K562 (cell line): Measurements from ENCODE around the gene ATP13A1. TPM values are rescaled to one million over a fixed set of nuclear protein-coding genes. Genes with fewer than 3 reads are reported as not detected.

ENCODE experiments used
- ATAC-seq: fragments of 200-7000 bp; cut with Tn5 transposase; 3 replicates; pipeline ENCODE4 v1.9.1; 2020; ENCODE audit warnings: moderate library complexity
- BruUV-seq: library from RNA; stranded (reverse); fragments of 400-500 nt; replicated peaks from 2 replicates; lab custom pipeline; 2021; lab: Mats Ljungman, UMichigan
- CTCF ChIA-PET: fragments of 300-600 bp; formaldehyde crosslinking; extraction: SDS; loops from one replicate; lab custom pipeline; 2021; ENCODE audit warnings: low intra/inter-chr PET ratio; lab: Yijun Ruan, JAX
- POLR2A ChIA-PET: fragments of 300-600, 350-650 bp; sonication (Branson Sonifier 250); formaldehyde crosslinking; extraction: SDS; loops from one replicate; lab custom pipeline; 2021; ENCODE audit warnings: antibody characterized with exemption, inconsistent platforms; lab: Yijun Ruan, JAX
- DNase-seq, 4 experiments: peaks; one replicate each; pipeline versions ENCODE4 v3.0.0 to v3.0.0-alpha.2; 2011 to 2018; ENCODE audit warnings: low spot score in 3 of 4, mixed read lengths in 3 of 4; ENCODE audit errors: extremely low read depth in 1 of 4
- FAIRE-seq: peaks from 2 replicates; lab custom pipeline; 2011; peaks lifted over from hg19 to GRCh38; lab: Jason Lieb, UNC
- H2AFZ ChIP-seq: 2 replicates; pipeline ENCODE4 v1.6.0; 2011; ENCODE audit warnings: low read depth, low read length, control low read depth, inconsistent platforms
- H3K27ac ChIP-seq: fragments of 200-600 bp; 3 replicates; pipeline ENCODE4 v1.8.0; 2011; ENCODE audit warnings: low read depth, mild to moderate bottlenecking, control low read depth, inconsistent platforms, low read length, moderate library complexity, mixed read lengths; ENCODE audit errors: extremely low read depth
- H3K27me3 ChIP-seq, 2 experiments: fragments of 300-600 bp in 1 of 2; 2 replicates in 1 of 2; 3 replicates in 1 of 2; pipeline versions ENCODE4 v1.6.0 to v1.8.0; 2011; ENCODE audit warnings: inconsistent platforms in 2 of 2, low read length in 2 of 2, mild to moderate bottlenecking in 1 of 2, mixed read lengths in 1 of 2, moderate library complexity in 1 of 2; ENCODE audit not compliant: control insufficient read depth in 2 of 2, insufficient read depth in 2 of 2
- H3K36me3 ChIP-seq: fragments of 300-600 bp; 3 replicates; pipeline ENCODE4 v1.8.0; 2011; ENCODE audit warnings: mild to moderate bottlenecking, low read length, inconsistent platforms; ENCODE audit not compliant: control insufficient read depth, insufficient read depth
- H3K4me1 ChIP-seq, 2 experiments: fragments of 200-600 bp in 1 of 2; replicated peaks in 1 of 2; 2 replicates in 1 of 2; 3 replicates in 1 of 2; pipeline versions ENCODE4 v1.5.1 to v1.8.0; 2011; ENCODE audit warnings: inconsistent platforms in 2 of 2, low read length in 2 of 2, mild to moderate bottlenecking in 1 of 2, mixed read lengths in 1 of 2, moderate library complexity in 1 of 2; ENCODE audit not compliant: control insufficient read depth in 2 of 2, insufficient read depth in 2 of 2
- H3K4me2 ChIP-seq: 2 replicates; pipeline ENCODE4 v1.6.1; 2011; ENCODE audit warnings: low read length, control low read depth, inconsistent platforms, mixed read lengths; ENCODE audit not compliant: insufficient read depth
- H3K4me3 ChIP-seq: fragments of 200-600 bp; sonication (generic), shearing (Covaris generic); 2 replicates; pipeline ENCODE4 v1.5.1; 2016; ENCODE audit warnings: control low read depth, inconsistent platforms
- H3K79me2 ChIP-seq: fragments of 200-600 bp; 3 replicates; pipeline ENCODE4 v1.8.0; 2011; ENCODE audit warnings: low read length, inconsistent platforms; ENCODE audit not compliant: control insufficient read depth, insufficient read depth
- H3K9ac ChIP-seq, 2 experiments: 2 replicates each; pipeline versions ENCODE4 v1.6.0 to v1.6.1; 2011; ENCODE audit warnings: low read depth in 2 of 2, low read length in 2 of 2, control low read depth in 1 of 2, inconsistent platforms in 1 of 2, mild to moderate bottlenecking in 1 of 2, mixed read lengths in 1 of 2; ENCODE audit not compliant: insufficient read depth in 1 of 2
- H3K9me1 ChIP-seq: one replicate; pipeline ENCODE4 v1.6.0; 2011; ENCODE audit warnings: inconsistent platforms, mild to moderate bottlenecking, low read length, moderate library complexity; ENCODE audit not compliant: control insufficient read depth, insufficient read depth
- H3K9me3 ChIP-seq: replicated peaks from 2 replicates; pipeline ENCODE4 v1.5.1; 2011; ENCODE audit warnings: low read depth, low read length, inconsistent platforms; ENCODE audit not compliant: control insufficient read depth, insufficient read depth
- H4K20me1 ChIP-seq: replicated peaks from 2 replicates; pipeline ENCODE4 v1.6.1; 2011; ENCODE audit warnings: low read length, inconsistent platforms, mixed read lengths; ENCODE audit not compliant: control insufficient read depth, insufficient read depth
- SIN3A ChIP-seq, 2 experiments: fragments of 150-350 bp in 1 of 2; IDR thresholded peaks; 2 replicates each; pipeline ENCODE4 v1.6.1; 2011 to 2016; ENCODE audit warnings: borderline replicate concordance in 2 of 2, low read depth in 2 of 2, low read length in 2 of 2, mild to moderate bottlenecking in 2 of 2, moderate library complexity in 2 of 2; ENCODE audit not compliant: control insufficient read depth in 1 of 2
- SPI1 ChIP-seq: IDR thresholded peaks from 2 replicates; pipeline ENCODE4 v1.6.1; 2011; ENCODE audit warnings: low read depth, low read length, control low read depth, borderline replicate concordance
- YY1 ChIP-seq, 3 experiments: IDR thresholded peaks; 2 replicates each; pipeline ENCODE4 v1.6.1; 2011; ENCODE audit warnings: low read length in 2 of 3, mild to moderate bottlenecking in 2 of 3, moderate library complexity in 2 of 3, borderline replicate concordance in 1 of 3, control low read depth in 1 of 3, low read depth in 1 of 3; ENCODE audit not compliant: insufficient read depth in 3 of 3, insufficient replicate concordance in 2 of 3, control insufficient read depth in 1 of 3, insufficient read length in 1 of 3; ENCODE audit errors: extremely low read depth in 1 of 3
- WGBS: fragments of 100-300 bp; shearing (Covaris generic); methylation state at CpG from one replicate; pipeline ENCODE4 v1.1.6; 2016; ENCODE audit warnings: low coverage, mixed read lengths; ENCODE audit not compliant: insufficient coverage; ENCODE audit errors: missing lambda C conversion rate; 5-methylcytosine and 5-hydroxymethylcytosine counted together
- in situ Hi-C: fragments of 300-500 bp; cut with MboI; formaldehyde crosslinking; loops from 4 replicates; pipeline ENCODE4 v1.15.0; 2018; ENCODE audit warnings: inconsistent platforms, mixed read lengths
- intact Hi-C: fragments of 100-400 bp; cut with micrococcal nuclease; formaldehyde crosslinking; loops from 2 replicates; pipeline ENCODE4 v1.14.2; 2022
- polyA plus RNA-seq, 8 experiments: library from polyadenylated mRNA; depleted of rRNA in 4 of 8; stranded (reverse) in 5 of 8; unstranded in 3 of 8; fragments of >200 nt; fragmentation: Nextera tagmentation in 2 of 8; fragmentation: Illumina TruSeq in 1 of 8; extraction: Ambion mirVana in 2 of 8; extraction: Trizol in 1 of 8; gene quantifications; 2 replicates each; pipeline versions ENCODE4 v1.2.1 to v1.2.3, GENCODE V29; 2011 to 2014; ENCODE audit warnings: inconsistent platforms in 1 of 8, missing spikeins in 1 of 8
- total RNA-seq, 7 experiments: library from RNA; depleted of rRNA in 6 of 7; stranded (reverse); fragments of >200 nt in 6 of 7; fragmentation: Illumina TruSeq in 2 of 7; extraction: Trizol in 2 of 7; gene quantifications; 2 replicates each; pipeline versions ENCODE4 v1.2.1 to v1.2.3, GENCODE V29; 2011 to 2021; ENCODE audit warnings: low replicate concordance in 1 of 7

The ATP13A1 gene
- total and polyA plus RNA-seq, 9 of the 15 experiments (the other 6 are each of a cell fraction or from before 2014, with no cell fraction given): 0.90 to 83.8 (median 23.1) TPM

- Histone ChIP-seq H3K4me3 (peak overlapping the region; percentile 92; the same call in 1 of the 2 replicates), H3K27ac (peak overlapping the region; percentile 100; the same call in 2 of the 3 replicates), H3K4me1 (peaks cover 10 to 36% of the 10 kb centered on the region in 2 experiments; a peak in 4 of 5 replicates), H3K27me3 (no peaks in the 10 kb centered on the region), H3K79me2 (peaks cover 36% of the 10 kb centered on the region), H3K9me3 (no peaks in the 10 kb centered on the region; the same call in 1 of the 2 replicates), H3K9ac (peak overlapping the region; percentile 95 to 96), H3K36me3 (peaks cover 47% of the 10 kb centered on the region), H4K20me1 (peaks cover 9% of the 10 kb centered on the region; the same call in 1 of the 2 replicates), H2AFZ (no peak overlapping the region), H3K4me2 (peak overlapping the region; percentile 99), H3K9me1 (no peaks in the 10 kb centered on the region)
- peak; percentile 42 for FAIRE-seq
- BruUV-seq: no TSS peak
- CTCF ChIA-PET: no interaction called here
- in situ Hi-C loops: no loop called here
- POLR2A ChIA-PET: interaction anchor here (0.6 to 5.0 kb wide), 7 partner anchors 11 to 1140 kb away, joined by 3 to 40 read pairs (median 3); partner anchors contain the start of genes ELL and ZNF93
- 82% methylated on average over 18 of the region's 18 CpGs for WGBS
- TF ChIP-seq SPI1 (peak; percentile 86; the same call in 1 of the 2 replicates), SIN3A (IDR thresholded peaks at IDR 0.05; ENCODE audit: borderline replicate concordance in 2 of 2, control insufficient read depth in 1 of 2, low read depth in 2 of 2, low read length in 2 of 2) (no peak), YY1 (IDR thresholded peaks at IDR 0.05; ENCODE audit: borderline replicate concordance in 1 of 3, control insufficient read depth in 1 of 3, extremely low read depth in 1 of 3, insufficient read depth in 3 of 3, insufficient read length in 1 of 3, insufficient replicate concordance in 2 of 3, low read depth in 1 of 3, low read length in 2 of 3) (peak in 1 of 3 experiments; percentile 51)
- intact Hi-C loops: loop anchor here (10.0 kb wide), 1 partner anchor 73 kb away; the partner anchor contains the start of gene ZNF14
- peak; percentile 25 to 51 (median 32) for DNase-seq
- peak; percentile 4 for ATAC-seq
Measured at GRCh38 chr19:19661675-19662251, 1.7 kb downstream of the ATP13A1 start.
